ENCODE data around the gene SAMD1.
"Not testable (repeated sequence)": the region's sequence is repeated elsewhere in the genome, so short reads cannot be mapped to it uniquely, and the experiment has no call there.

Gene SAMD1

GRCh38 chr19:14053032-14053431 is 37.5 kb downstream of the SAMD1 start:
- no peak overlapping the region for H3K4me3 ChIP-seq (ENCODE audit: low read depth, low read length)
- no peak overlapping the region for H3K4ac ChIP-seq (ENCODE audit: low read depth, low read length)
- no peak overlapping the region for H4K91ac ChIP-seq (ENCODE audit: low read depth, low read length)
- no peak overlapping the region for H3K4me2 ChIP-seq (ENCODE audit: low read length)
- no peaks in the 10 kb centered on the region for H3K9me3 ChIP-seq (ENCODE audit: insufficient read depth, low read depth, low read length)
- H3K27me3 ChIP-seq (ENCODE audit: insufficient read depth, low read length): no peaks in the 10 kb centered on the region
- H2AFZ ChIP-seq (ENCODE audit: insufficient read depth, low read length, poor library complexity): no peak overlapping the region
- no peak for DNase-seq
- no peak overlapping the region for H2BK12ac ChIP-seq (ENCODE audit: low read length)
- H3K27ac ChIP-seq (ENCODE audit: low read depth, low read length): no peak overlapping the region
- H3K23ac ChIP-seq (ENCODE audit: low read length): no peak overlapping the region
- no peak overlapping the region for H3K9ac ChIP-seq (ENCODE audit: low read length)
- H2BK5ac ChIP-seq (ENCODE audit: low read depth, low read length, poor library complexity): no peak overlapping the region
- no peak overlapping the region for H2AK5ac ChIP-seq (ENCODE audit: low read length)
- no peak overlapping the region for H4K8ac ChIP-seq (ENCODE audit: low read depth, low read length)
- no peak overlapping the region for H3K18ac ChIP-seq (ENCODE audit: low read length)
- H3K36me3 ChIP-seq (ENCODE audit: control insufficient read depth in 1 of 2, insufficient read depth in 2 of 2, low read length in 2 of 2): no peaks in the 10 kb centered on the region
- H3K14ac ChIP-seq (ENCODE audit: low read length): no peak overlapping the region
- H4K12ac ChIP-seq (ENCODE audit: low read depth, low read length): no peak overlapping the region
- H3K79me2 ChIP-seq (ENCODE audit: control insufficient read depth, insufficient read depth, low read length, poor library complexity): no peaks in the 10 kb centered on the region
- H2BK120ac ChIP-seq (ENCODE audit: insufficient read depth, low read length, poor library complexity): no peak overlapping the region
- no CpG with 5 or more reads among the region's 3 CpGs for WGBS (ENCODE audit: extremely low coverage, insufficient coverage, insufficient read length)
- no peaks in the 10 kb centered on the region for H3K79me1 ChIP-seq (ENCODE audit: low read length)
- H3K4me1 ChIP-seq (ENCODE audit: control insufficient read depth in 1 of 2, insufficient read depth in 2 of 2, low read length in 2 of 2): no peaks in the 10 kb centered on the region

- Histone ChIP-seq H3K79me1 (ENCODE audit: low read length) (no peaks in the 10 kb centered on the region), H2BK120ac (ENCODE audit: insufficient read depth, low read length, poor library complexity) (no peak overlapping the region), H3K9me3 (ENCODE audit: insufficient read depth, low read depth, low read length) (no peaks in the 10 kb centered on the region), H4K8ac (ENCODE audit: low read depth, low read length) (no peak overlapping the region), H2BK12ac (ENCODE audit: low read length) (no peak overlapping the region), H2AFZ (ENCODE audit: insufficient read depth, low read length, poor library complexity) (no peak overlapping the region), H3K27ac (ENCODE audit: low read depth, low read length) (no peak overlapping the region), H3K4me2 (ENCODE audit: low read length) (no peak overlapping the region), H2BK5ac (ENCODE audit: low read depth, low read length, poor library complexity) (no peak overlapping the region), H3K27me3 (ENCODE audit: insufficient read depth, low read length) (no peaks in the 10 kb centered on the region), H2AK5ac (ENCODE audit: low read length) (no peak overlapping the region), H3K4me1 (ENCODE audit: control insufficient read depth in 1 of 2, insufficient read depth in 2 of 2, low read length in 2 of 2) (no peaks in the 10 kb centered on the region), H3K23ac (ENCODE audit: low read length) (no peak overlapping the region), H3K4me3 (ENCODE audit: low read depth, low read length) (no peak overlapping the region), H3K18ac (ENCODE audit: low read length) (no peak overlapping the region), H3K4ac (ENCODE audit: low read depth, low read length) (no peak overlapping the region), H4K12ac (ENCODE audit: low read depth, low read length) (no peak overlapping the region), H3K36me3 (ENCODE audit: control insufficient read depth in 1 of 2, insufficient read depth in 2 of 2, low read length in 2 of 2) (no peaks in the 10 kb centered on the region), H4K91ac (ENCODE audit: low read depth, low read length) (no peak overlapping the region), H3K9ac (ENCODE audit: low read length) (no peak overlapping the region), H3K14ac (ENCODE audit: low read length) (no peak overlapping the region), H3K79me2 (ENCODE audit: control insufficient read depth, insufficient read depth, low read length, poor library complexity) (no peaks in the 10 kb centered on the region)
- DNase-seq: no peak
- WGBS (ENCODE audit: extremely low coverage, insufficient coverage, insufficient read length): no CpG with 5 or more reads among the region's 6 CpGs
Observed at GRCh38 chr19:14052470-14052869, 38.1 kb downstream of the SAMD1 start.

DNA sequence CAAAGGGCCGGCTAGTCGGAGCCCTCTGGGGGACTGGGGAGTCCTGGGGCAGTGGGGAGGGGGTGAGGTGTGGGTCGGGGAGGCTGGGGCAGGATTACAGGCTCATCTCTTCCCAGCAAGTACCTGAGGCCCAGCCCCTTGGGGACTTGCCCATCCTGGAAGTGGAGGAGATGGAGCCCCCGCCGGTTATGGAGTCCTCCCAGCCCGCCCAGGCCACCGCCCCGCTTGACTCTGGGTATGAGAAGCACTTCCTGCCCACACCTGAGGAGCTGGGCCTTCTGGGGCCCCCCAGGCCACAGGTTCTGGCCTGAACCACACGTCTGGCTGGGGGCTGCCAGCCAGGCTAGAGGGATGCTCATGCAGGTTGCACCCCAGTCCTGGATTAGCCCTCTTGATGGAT is 38.6 kb downstream of the SAMD1 start:
- H2BK12ac ChIP-seq (ENCODE audit: low read length): no peak overlapping the region
- no peaks in the 10 kb centered on the region for H3K79me2 ChIP-seq (ENCODE audit: control insufficient read depth, insufficient read depth, low read length, poor library complexity)
- H3K27me3 ChIP-seq (ENCODE audit: insufficient read depth, low read length): no peaks in the 10 kb centered on the region
- H4K91ac ChIP-seq (ENCODE audit: low read depth, low read length): no peak overlapping the region
- H2BK5ac ChIP-seq (ENCODE audit: low read depth, low read length, poor library complexity): no peak overlapping the region
- H3K4me2 ChIP-seq (ENCODE audit: low read length): no peak overlapping the region
- no peak for DNase-seq
- H4K8ac ChIP-seq (ENCODE audit: low read depth, low read length): no peak overlapping the region
- H3K18ac ChIP-seq (ENCODE audit: low read length): no peak overlapping the region
- H2BK120ac ChIP-seq (ENCODE audit: insufficient read depth, low read length, poor library complexity): no peak overlapping the region
- no peak overlapping the region for H3K23ac ChIP-seq (ENCODE audit: low read length)
- no CpG with 5 or more reads among the region's 9 CpGs for WGBS (ENCODE audit: extremely low coverage, insufficient coverage, insufficient read length)
- H2AK5ac ChIP-seq (ENCODE audit: low read length): no peak overlapping the region
- no peak overlapping the region for H3K9ac ChIP-seq (ENCODE audit: low read length)
- H3K4me3 ChIP-seq (ENCODE audit: low read depth, low read length): no peak overlapping the region
- H3K9me3 ChIP-seq (ENCODE audit: insufficient read depth, low read depth, low read length): no peaks in the 10 kb centered on the region
- no peak overlapping the region for H3K14ac ChIP-seq (ENCODE audit: low read length)
- no peaks in the 10 kb centered on the region for H3K79me1 ChIP-seq (ENCODE audit: low read length)
- no peak overlapping the region for H3K27ac ChIP-seq (ENCODE audit: low read depth, low read length)
- H3K4me1 ChIP-seq (ENCODE audit: control insufficient read depth in 1 of 2, insufficient read depth in 2 of 2, low read length in 2 of 2): no peaks in the 10 kb centered on the region
- H3K4ac ChIP-seq (ENCODE audit: low read depth, low read length): no peak overlapping the region
- no peak overlapping the region for H2AFZ ChIP-seq (ENCODE audit: insufficient read depth, low read length, poor library complexity)
- no peak overlapping the region for H4K12ac ChIP-seq (ENCODE audit: low read depth, low read length)
- no peaks in the 10 kb centered on the region for H3K36me3 ChIP-seq (ENCODE audit: control insufficient read depth in 1 of 2, insufficient read depth in 2 of 2, low read length in 2 of 2)

GRCh38 chr19:14050961-14051360 is 39.6 kb downstream of the SAMD1 start:
- not testable (repeated sequence) for H3K79me2 ChIP-seq (ENCODE audit: control insufficient read depth, insufficient read depth, low read length, poor library complexity); H2BK12ac ChIP-seq (ENCODE audit: low read length); H3K4me1 ChIP-seq (ENCODE audit: control insufficient read depth in 1 of 2, insufficient read depth in 2 of 2, low read length in 2 of 2); H2AFZ ChIP-seq (ENCODE audit: insufficient read depth, low read length, poor library complexity); H2AK5ac ChIP-seq (ENCODE audit: low read length); H3K18ac ChIP-seq (ENCODE audit: low read length); H3K27ac ChIP-seq (ENCODE audit: low read depth, low read length); H3K27me3 ChIP-seq (ENCODE audit: insufficient read depth, low read length); H3K4ac ChIP-seq (ENCODE audit: low read depth, low read length); H4K8ac ChIP-seq (ENCODE audit: low read depth, low read length); H4K12ac ChIP-seq (ENCODE audit: low read depth, low read length); H4K91ac ChIP-seq (ENCODE audit: low read depth, low read length); H3K14ac ChIP-seq (ENCODE audit: low read length); H2BK5ac ChIP-seq (ENCODE audit: low read depth, low read length, poor library complexity); DNase-seq; H3K9me3 ChIP-seq (ENCODE audit: insufficient read depth, low read depth, low read length); H3K9ac ChIP-seq (ENCODE audit: low read length); H3K4me2 ChIP-seq (ENCODE audit: low read length); H3K36me3 ChIP-seq (ENCODE audit: control insufficient read depth in 1 of 2, insufficient read depth in 2 of 2, low read length in 2 of 2); H3K23ac ChIP-seq (ENCODE audit: low read length); H2BK120ac ChIP-seq (ENCODE audit: insufficient read depth, low read length, poor library complexity); H3K4me3 ChIP-seq (ENCODE audit: low read depth, low read length); H3K79me1 ChIP-seq (ENCODE audit: low read length)
- WGBS (ENCODE audit: extremely low coverage, insufficient coverage, insufficient read length): no CpG with 5 or more reads among the region's 11 CpGs
